OCI-LY3 (cell line): ENCODE results near the gene MED20.

Experiments used
- H2AFZ ChIP-seq: fragments of 200-600, 300-600 bp; shearing (Covaris generic); 2 replicates; pipeline ENCODE4 v1.6.0; 2014; ENCODE audit warnings: antibody characterized with exemption, low read depth, low read length
- H3K27ac ChIP-seq: fragments of 200-600, 300-600 bp; sonication (generic); 2 replicates; pipeline ENCODE4 v1.5.1; 2014; ENCODE audit warnings: mild to moderate bottlenecking, low read length, moderate library complexity, mixed read lengths
- H3K27me3 ChIP-seq: fragments of 200-600, 300-600 bp; sonication (generic); 2 replicates; pipeline ENCODE4 v1.6.1; 2014; ENCODE audit warnings: low read depth, low read length, mixed read lengths
- H3K36me3 ChIP-seq: fragments of 200-600, 300-600 bp; sonication (generic); replicated peaks from 2 replicates; pipeline ENCODE3; 2014; ENCODE audit warnings: low read depth, low read length, mixed read lengths
- H3K4me1 ChIP-seq: fragments of 300-600, 200-600 bp; sonication (generic); 2 replicates; pipeline ENCODE4 v1.6.1; 2014; ENCODE audit warnings: low read length, mixed read lengths
- H3K4me2 ChIP-seq: fragments of 200-600, 300-600 bp; sonication (generic); 2 replicates; pipeline ENCODE4 v1.6.1; 2014; ENCODE audit warnings: low read length, mixed read lengths
- H3K4me3 ChIP-seq: fragments of 300-600, 200-600 bp; sonication (generic); 2 replicates; pipeline ENCODE4 v1.5.1; 2014; ENCODE audit warnings: antibody characterized with exemption, mild to moderate bottlenecking, low read length, moderate library complexity
- H3K79me2 ChIP-seq: fragments of 300-600, 200-600 bp; shearing (Covaris generic); 2 replicates; pipeline ENCODE4 v1.6.1; 2014; ENCODE audit warnings: mild to moderate bottlenecking, low read length, mixed read lengths
- H3K9ac ChIP-seq: fragments of 300-600, 200-600 bp; shearing (Covaris generic); 2 replicates; pipeline ENCODE4 v1.6.0; 2014; ENCODE audit warnings: mild to moderate bottlenecking, low read length, moderate library complexity
- H3K9me3 ChIP-seq: fragments of 200-600, 300-600 bp; shearing (Covaris generic); 2 replicates; pipeline ENCODE4 v1.6.1; 2014; ENCODE audit warnings: low read length, mixed read lengths; ENCODE audit not compliant: insufficient read depth
- H4K20me1 ChIP-seq: fragments of 200-600, 300-600 bp; sonication (generic); 2 replicates; pipeline ENCODE4 v1.6.1; 2016; ENCODE audit warnings: low read length, mixed read lengths; ENCODE audit not compliant: insufficient read depth
- CTCF ChIP-seq: fragments of 200-600, 300-600 bp; sonication (generic); IDR thresholded peaks from 2 replicates; pipeline ENCODE4 v1.5.1; 2014; ENCODE audit warnings: antibody characterized with exemption, low read length, low read depth
- EZH2phosphoT487 ChIP-seq: fragments of 200-600 bp; shearing (Covaris generic); IDR thresholded peaks from 2 replicates; pipeline ENCODE4 v1.6.1; 2018; ENCODE audit warnings: antibody characterized with exemption, mixed run types, low read depth

The MED20 gene

GRCh38 chr6:41939848-41940758, 19.2 kb upstream of the MED20 start:
- Histone ChIP-seq H3K27ac (no peak overlapping the region), H3K27me3 (no peaks in the 10 kb centered on the region), H3K9ac (peak overlapping the region; percentile 79; the same call in 1 of the 2 replicates), H3K9me3 (no peaks in the 10 kb centered on the region), H3K4me1 (peaks cover 19% of the 10 kb centered on the region), H3K79me2 (peaks cover 13% of the 10 kb centered on the region; the same call in 1 of the 2 replicates), H4K20me1 (peaks cover 6% of the 10 kb centered on the region), H2AFZ (peak overlapping the region; percentile 44; the same call in 1 of the 2 replicates), H3K4me3 (peak overlapping the region; percentile 90), H3K4me2 (peak overlapping the region; percentile 85), H3K36me3 (peaks cover 10% of the 10 kb centered on the region)
- TF ChIP-seq CTCF (no peak), EZH2phosphoT487 (no peak)

GRCh38 chr6:41939176-41939847, 18.4 kb upstream of the MED20 start:
- Histone ChIP-seq H3K4me2 (no peak overlapping the region), H2AFZ (no peak overlapping the region), H3K79me2 (peaks cover 13% of the 10 kb centered on the region; the same call in 1 of the 2 replicates)

DNA sequence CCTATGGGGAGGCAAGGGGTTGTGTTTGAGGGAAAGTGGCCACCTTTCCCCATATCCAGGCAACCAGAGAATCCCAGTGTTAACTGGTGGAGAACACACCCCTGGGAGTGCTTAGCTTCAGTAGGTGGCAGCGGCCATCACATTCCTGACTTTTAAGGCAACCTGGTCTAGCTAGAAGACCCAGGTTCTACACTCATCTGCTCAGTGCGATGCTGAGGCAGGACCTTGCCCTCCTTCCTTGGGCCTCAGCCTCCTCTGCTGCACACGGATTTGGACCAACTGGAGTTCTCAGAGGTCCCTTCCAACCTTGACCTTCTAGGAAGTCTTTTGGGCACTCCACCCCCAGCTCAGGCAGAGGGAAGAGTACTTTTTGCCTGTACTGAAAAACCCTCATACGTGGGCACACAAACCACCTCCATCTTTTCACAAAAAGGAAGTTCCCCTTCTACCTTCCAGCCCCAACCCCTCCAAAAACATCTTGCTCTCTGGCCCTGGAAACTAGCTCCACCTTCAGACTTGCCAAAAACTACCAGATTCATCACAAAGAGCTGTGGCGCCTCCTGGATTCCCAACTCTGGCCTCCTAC, 17.7 kb upstream of the MED20 start:
- Histone ChIP-seq H3K36me3 (peaks cover 21% of the 10 kb centered on the region), H3K9ac (no peak overlapping the region), H3K4me3 (no peak overlapping the region), H3K4me2 (no peak overlapping the region), H3K4me1 (peaks cover 19% of the 10 kb centered on the region), H3K27ac (no peak overlapping the region), H3K27me3 (no peaks in the 10 kb centered on the region), H3K79me2 (peaks cover 13% of the 10 kb centered on the region; the same call in 1 of the 2 replicates), H4K20me1 (peaks cover 6% of the 10 kb centered on the region), H2AFZ (no peak overlapping the region), H3K9me3 (no peaks in the 10 kb centered on the region)
- no peak for TF ChIP-seq CTCF
- no peak for TF ChIP-seq EZH2phosphoT487

More at GRCh38 chr6:41939176-41939847, 18.4 kb upstream of the MED20 start:
- no peaks in the 10 kb centered on the region for H3K27me3 ChIP-seq
- H3K4me3 ChIP-seq: no peak overlapping the region
- H3K9ac ChIP-seq: no peak overlapping the region
- H4K20me1 ChIP-seq: peaks cover 6% of the 10 kb centered on the region
- H3K27ac ChIP-seq: no peak overlapping the region
- no peaks in the 10 kb centered on the region for H3K9me3 ChIP-seq
- peaks cover 17% of the 10 kb centered on the region for H3K36me3 ChIP-seq
- TF ChIP-seq CTCF (no peak), EZH2phosphoT487 (no peak)
- peaks cover 19% of the 10 kb centered on the region for H3K4me1 ChIP-seq
